ENCODE measurements around the gene ADGRD1.

ADGRD1 gene

DNA sequence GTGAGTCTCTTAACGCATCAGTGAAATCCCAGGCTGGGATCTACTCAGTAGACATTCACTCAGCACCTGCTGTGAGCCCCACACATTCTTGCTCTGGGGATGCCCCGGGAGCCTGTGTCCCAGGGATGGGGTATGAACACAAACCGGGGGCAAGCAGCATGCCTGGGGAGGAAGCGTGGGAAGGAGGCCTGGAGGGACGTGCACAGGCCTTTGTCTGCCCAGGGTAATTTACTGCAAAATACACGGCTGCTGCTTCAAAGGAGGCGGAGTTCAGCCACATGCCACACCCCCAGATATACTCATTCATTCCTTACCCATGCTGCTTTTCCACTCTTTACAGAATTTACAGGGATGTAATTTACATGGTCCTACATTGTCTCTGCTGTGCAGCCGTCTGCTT is 187.8 kb downstream of the ADGRD1 start:
- FAIRE-seq (no peak), DNase-seq (ENCODE audit: insufficient read length, low spot score) (no peak)
- TF ChIP-seq, protein P1, sequence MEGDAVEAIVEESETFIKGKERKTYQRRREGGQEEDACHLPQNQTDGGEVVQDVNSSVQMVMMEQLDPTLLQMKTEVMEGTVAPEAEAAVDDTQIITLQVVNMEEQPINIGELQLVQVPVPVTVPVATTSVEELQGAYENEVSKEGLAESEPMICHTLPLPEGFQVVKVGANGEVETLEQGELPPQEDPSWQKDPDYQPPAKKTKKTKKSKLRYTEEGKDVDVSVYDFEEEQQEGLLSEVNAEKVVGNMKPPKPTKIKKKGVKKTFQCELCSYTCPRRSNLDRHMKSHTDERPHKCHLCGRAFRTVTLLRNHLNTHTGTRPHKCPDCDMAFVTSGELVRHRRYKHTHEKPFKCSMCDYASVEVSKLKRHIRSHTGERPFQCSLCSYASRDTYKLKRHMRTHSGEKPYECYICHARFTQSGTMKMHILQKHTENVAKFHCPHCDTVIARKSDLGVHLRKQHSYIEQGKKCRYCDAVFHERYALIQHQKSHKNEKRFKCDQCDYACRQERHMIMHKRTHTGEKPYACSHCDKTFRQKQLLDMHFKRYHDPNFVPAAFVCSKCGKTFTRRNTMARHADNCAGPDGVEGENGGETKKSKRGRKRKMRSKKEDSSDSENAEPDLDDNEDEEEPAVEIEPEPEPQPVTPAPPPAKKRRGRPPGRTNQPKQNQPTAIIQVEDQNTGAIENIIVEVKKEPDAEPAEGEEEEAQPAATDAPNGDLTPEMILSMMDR (IDR thresholded peaks at IDR 0.05; ENCODE audit: insufficient read depth, missing control alignments) = no peak

- no peak for DNase-seq (ENCODE audit: insufficient read length, low spot score)
- FAIRE-seq = no peak
- TF ChIP-seq, protein P1 (IDR thresholded peaks at IDR 0.05; ENCODE audit: insufficient read depth, missing control alignments) = no peak
Measured at GRCh38 chr12:131142891-131143657, 189.4 kb downstream of the ADGRD1 start.

GRCh38 chr12:131146173-131146675 is 192.5 kb downstream of the ADGRD1 start:
- TF ChIP-seq, protein P1 (IDR thresholded peaks at IDR 0.05; ENCODE audit: insufficient read depth, missing control alignments) = no peak
- DNase-seq (ENCODE audit: insufficient read length, low spot score) (no peak), FAIRE-seq (no peak)

DNA sequence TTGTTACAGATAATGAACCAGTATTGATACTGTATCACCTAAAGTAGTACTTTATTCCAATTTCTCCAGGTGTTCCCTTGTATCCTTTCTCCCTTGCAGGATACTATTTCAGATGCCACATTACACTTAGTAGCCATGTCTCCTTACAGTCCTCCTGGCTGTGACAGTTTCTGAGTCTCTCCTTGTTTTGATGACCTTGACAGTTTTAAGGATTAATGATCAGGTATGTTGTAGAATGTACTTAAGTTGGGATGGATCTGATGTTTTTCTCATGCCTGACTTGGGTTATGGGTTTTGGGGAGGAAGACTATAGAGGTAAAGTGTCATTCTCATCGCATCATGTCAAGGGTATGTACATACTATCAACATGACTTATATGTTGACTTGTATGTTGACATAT is 193.6 kb downstream of the ADGRD1 start:
- TF ChIP-seq, protein P1 (IDR thresholded peaks at IDR 0.05; ENCODE audit: insufficient read depth, missing control alignments) = no peak
- no peak for FAIRE-seq

GRCh38 chr12:131147894-131148293 is 194.2 kb downstream of the ADGRD1 start:
- DNase-seq (ENCODE audit: insufficient read length, low spot score) (no peak), FAIRE-seq (no peak)
- TF ChIP-seq, protein P1 (IDR thresholded peaks at IDR 0.05; ENCODE audit: insufficient read depth, missing control alignments) = no peak

More for the DNA sequence above, 193.6 kb downstream of the ADGRD1 start:
- DNase-seq (ENCODE audit: insufficient read length, low spot score) = no peak

DNA sequence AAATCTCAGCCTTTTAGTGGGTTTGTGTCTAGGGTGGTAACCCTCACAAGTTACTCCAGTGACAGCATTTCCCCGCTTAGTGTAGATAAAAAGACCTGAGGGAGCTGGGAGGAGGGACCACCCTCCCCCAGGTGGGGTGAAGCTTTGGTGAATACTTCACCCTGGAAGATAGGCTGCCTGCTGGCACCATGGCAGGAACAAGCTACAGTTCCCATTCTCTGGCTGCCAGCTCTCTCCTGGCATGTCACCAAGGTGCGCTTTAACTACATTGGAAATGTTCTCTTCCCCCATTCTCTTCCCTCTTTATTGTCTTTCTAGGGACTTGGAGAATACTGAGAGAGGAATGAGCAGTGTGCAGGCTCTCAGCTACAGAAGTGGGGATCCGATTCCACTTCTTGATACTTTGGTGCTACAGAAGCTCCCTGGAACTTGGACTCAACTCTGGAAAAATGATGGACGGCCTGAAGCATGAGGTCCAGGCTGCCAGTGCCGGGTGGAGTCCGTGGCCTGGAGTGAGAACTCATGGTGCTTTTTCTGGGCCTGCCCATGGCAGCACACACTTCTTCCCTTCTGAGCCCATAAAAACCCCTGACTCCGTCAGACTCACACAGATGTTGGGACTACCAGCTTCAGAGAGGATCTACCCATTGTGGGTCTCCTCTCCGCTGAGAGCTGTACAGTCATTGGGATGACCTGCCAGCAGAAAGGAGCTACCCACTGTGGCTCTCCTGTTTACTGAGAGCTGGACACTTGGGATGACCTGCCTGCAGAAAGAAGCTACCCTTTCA is 198.0 kb downstream of the ADGRD1 start:
- FAIRE-seq = no peak
- TF ChIP-seq, protein P1 (IDR thresholded peaks at IDR 0.05; ENCODE audit: insufficient read depth, missing control alignments) = no peak
- DNase-seq (ENCODE audit: insufficient read length, low spot score) = no peak

Data from D721Med (cell line).